Esophagus squamous epithelium (tissue), 4 donors: ENCODE measurements around the gene CASKIN1.

Experiments
- POLR2A ChIP-seq, 4 donors: fragments of 450-650 bp; IDR thresholded peaks; one replicate each; pipeline ENCODE4 v1.6.1; 2017; ENCODE audit warnings: antibody characterized with exemption in 4 of 4, mild to moderate bottlenecking in 4 of 4, moderate library complexity in 3 of 4
- TF ChIP-seq, protein P1 (sequence below), 6 experiments: fragments of 450-650 bp in 4 of 6; fragments of 200-600 bp in 2 of 6; sonication (generic) in 2 of 6; IDR thresholded peaks; one replicate each; pipeline ENCODE4 v1.5.1; 2016 to 2019; ENCODE audit warnings: antibody characterized with exemption in 6 of 6, mild to moderate bottlenecking in 4 of 6, moderate library complexity in 4 of 6

- TF ChIP-seq, protein P1, sequence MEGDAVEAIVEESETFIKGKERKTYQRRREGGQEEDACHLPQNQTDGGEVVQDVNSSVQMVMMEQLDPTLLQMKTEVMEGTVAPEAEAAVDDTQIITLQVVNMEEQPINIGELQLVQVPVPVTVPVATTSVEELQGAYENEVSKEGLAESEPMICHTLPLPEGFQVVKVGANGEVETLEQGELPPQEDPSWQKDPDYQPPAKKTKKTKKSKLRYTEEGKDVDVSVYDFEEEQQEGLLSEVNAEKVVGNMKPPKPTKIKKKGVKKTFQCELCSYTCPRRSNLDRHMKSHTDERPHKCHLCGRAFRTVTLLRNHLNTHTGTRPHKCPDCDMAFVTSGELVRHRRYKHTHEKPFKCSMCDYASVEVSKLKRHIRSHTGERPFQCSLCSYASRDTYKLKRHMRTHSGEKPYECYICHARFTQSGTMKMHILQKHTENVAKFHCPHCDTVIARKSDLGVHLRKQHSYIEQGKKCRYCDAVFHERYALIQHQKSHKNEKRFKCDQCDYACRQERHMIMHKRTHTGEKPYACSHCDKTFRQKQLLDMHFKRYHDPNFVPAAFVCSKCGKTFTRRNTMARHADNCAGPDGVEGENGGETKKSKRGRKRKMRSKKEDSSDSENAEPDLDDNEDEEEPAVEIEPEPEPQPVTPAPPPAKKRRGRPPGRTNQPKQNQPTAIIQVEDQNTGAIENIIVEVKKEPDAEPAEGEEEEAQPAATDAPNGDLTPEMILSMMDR (IDR thresholded peaks at IDR 0.05): no peak
- TF ChIP-seq POLR2A (IDR thresholded peaks at IDR 0.05): no peak
Observed at GRCh38 chr16:2150418-2151187, 45.8 kb downstream of the CASKIN1 start.
